Stimulated activated naive CD8-positive, alpha-beta T cell treated with anti-CD3 and anti-CD28 coated beads, Interleukin-15, amount 100 ng/mL, for 72 hours (primary cell): ENCODE measurements around the gene CREBBP.
A peak's percentile ranks its signal among the peaks of the same experiment; 100 is the strongest.

Experiments
- ATAC-seq: fragments of 150-1000 bp; cut with Tn5 transposase; 2 replicates; pipeline ENCODE4 v1.10.0; 2021; ENCODE audit warnings: mild to moderate bottlenecking, moderate library complexity
- DNase-seq, 2 donors: peaks; one replicate each; pipeline ENCODE4 v3.0.0; 2021 to 2022
- H3K27ac Mint-ChIP-seq, 2 donors: one replicate each; pipeline ENCODE4 v1.8.0; 2022; ENCODE audit warnings: mild to moderate bottlenecking in 2 of 2, mixed read lengths in 2 of 2, moderate library complexity in 2 of 2
- H3K27me3 Mint-ChIP-seq: one replicate; pipeline ENCODE4 v1.8.0; 2022; ENCODE audit warnings: mixed read lengths
- H3K4me1 Mint-ChIP-seq: one replicate; pipeline ENCODE4 v1.8.0; 2022; ENCODE audit warnings: mild to moderate bottlenecking, mixed read lengths
- H3K4me3 Mint-ChIP-seq, 2 donors: one replicate each; pipeline ENCODE4 v1.8.0; 2022; ENCODE audit warnings: mild to moderate bottlenecking in 2 of 2, mixed read lengths in 2 of 2, moderate library complexity in 1 of 2
- H3K9me3 Mint-ChIP-seq, 2 donors: one replicate each; pipeline ENCODE4 v1.8.0; 2022; ENCODE audit warnings: mixed read lengths in 2 of 2

Gene CREBBP

GRCh38 chr16:3783516-3783915 lies 97.0 kb downstream of the CREBBP start:
- Mint-ChIP-seq H3K27me3 (no peaks in the 10 kb centered on the region), H3K9me3 (no peaks in the 10 kb centered on the region), H3K4me3 (no peak overlapping the region), H3K4me1 (peaks cover 22% of the 10 kb centered on the region), H3K27ac (no peak overlapping the region)
- DNase-seq, result no peak
- no peak for ATAC-seq

- H3K4me3 Mint-ChIP-seq, result no peak overlapping the region
- DNase-seq (no peak), ATAC-seq (no peak)
- peaks cover 13% of the 10 kb centered on the region for H3K4me1 Mint-ChIP-seq
- H3K27me3 Mint-ChIP-seq, result no peaks in the 10 kb centered on the region
- no peak overlapping the region for H3K27ac Mint-ChIP-seq
- H3K9me3 Mint-ChIP-seq, result no peaks in the 10 kb centered on the region
These were observed 97.9 kb downstream of the CREBBP start for GRCh38 chr16:3782566-3782965.

GRCh38 chr16:3781421-3781820 lies 99.1 kb downstream of the CREBBP start:
- no peak overlapping the region for H3K4me3 Mint-ChIP-seq
- ATAC-seq, result peak; percentile 47
- H3K4me1 Mint-ChIP-seq, result peaks cover 13% of the 10 kb centered on the region
- DNase-seq, result no peak
- H3K9me3 Mint-ChIP-seq, result no peaks in the 10 kb centered on the region
- H3K27ac Mint-ChIP-seq, result no peak overlapping the region
- no peaks in the 10 kb centered on the region for H3K27me3 Mint-ChIP-seq

- H3K4me1 Mint-ChIP-seq, result peaks cover 13% of the 10 kb centered on the region
- ATAC-seq (peak; percentile 94), DNase-seq (peak in 1 of 2 donors; percentile 28)
- no peaks in the 10 kb centered on the region for H3K9me3 Mint-ChIP-seq
- H3K27ac Mint-ChIP-seq, result no peak overlapping the region
- no peak overlapping the region for H3K4me3 Mint-ChIP-seq
- H3K27me3 Mint-ChIP-seq, result no peaks in the 10 kb centered on the region
These were observed 99.9 kb downstream of the CREBBP start for GRCh38 chr16:3780570-3780969.

GRCh38 chr16:3776316-3776715 lies 104.2 kb downstream of the CREBBP start:
- H3K27me3 Mint-ChIP-seq, result no peaks in the 10 kb centered on the region
- H3K27ac Mint-ChIP-seq, result peak overlapping the region in 1 of 2 donors; percentile 27
- no peaks in the 10 kb centered on the region for H3K9me3 Mint-ChIP-seq
- ATAC-seq (no peak), DNase-seq (no peak)
- peaks cover 8% of the 10 kb centered on the region for H3K4me1 Mint-ChIP-seq
- H3K4me3 Mint-ChIP-seq, result no peak overlapping the region

GRCh38 chr16:3774819-3775218 lies 105.7 kb downstream of the CREBBP start:
- no peak for DNase-seq
- H3K27ac Mint-ChIP-seq, result peak overlapping the region in 1 of 2 donors; percentile 79
- no peak overlapping the region for H3K4me3 Mint-ChIP-seq
- H3K27me3 Mint-ChIP-seq, result no peaks in the 10 kb centered on the region
- no peaks in the 10 kb centered on the region for H3K9me3 Mint-ChIP-seq
- H3K4me1 Mint-ChIP-seq, result no peaks in the 10 kb centered on the region
- ATAC-seq, result no peak

GRCh38 chr16:3774156-3774767 lies 106.3 kb downstream of the CREBBP start:
- no peaks in the 10 kb centered on the region for H3K4me1 Mint-ChIP-seq
- no peak for DNase-seq
- H3K27me3 Mint-ChIP-seq, result no peaks in the 10 kb centered on the region
- H3K27ac Mint-ChIP-seq, result peak overlapping the region in 1 of 2 donors; percentile 79
- no peaks in the 10 kb centered on the region for H3K9me3 Mint-ChIP-seq
- no peak overlapping the region for H3K4me3 Mint-ChIP-seq
- no peak for ATAC-seq

- Mint-ChIP-seq H3K4me3 (no peak overlapping the region), H3K27me3 (no peaks in the 10 kb centered on the region), H3K4me1 (no peaks in the 10 kb centered on the region), H3K27ac (no peak overlapping the region), H3K9me3 (no peaks in the 10 kb centered on the region)
- DNase-seq, result no peak
- no peak for ATAC-seq
These were observed 106.8 kb downstream of the CREBBP start for GRCh38 chr16:3773663-3774062.

GRCh38 chr16:3771513-3771912 lies 109.0 kb downstream of the CREBBP start:
- no peak overlapping the region for H3K27ac Mint-ChIP-seq
- no peak for ATAC-seq
- DNase-seq, result no peak
- H3K4me1 Mint-ChIP-seq, result no peaks in the 10 kb centered on the region
- H3K4me3 Mint-ChIP-seq, result no peak overlapping the region
- no peaks in the 10 kb centered on the region for H3K27me3 Mint-ChIP-seq
- no peaks in the 10 kb centered on the region for H3K9me3 Mint-ChIP-seq

GRCh38 chr16:3770530-3770929 lies 110.0 kb downstream of the CREBBP start:
- Mint-ChIP-seq H3K9me3 (no peaks in the 10 kb centered on the region), H3K27me3 (no peaks in the 10 kb centered on the region), H3K27ac (no peak overlapping the region), H3K4me3 (peak overlapping the region in 1 of 2 donors; percentile 35), H3K4me1 (no peaks in the 10 kb centered on the region)
- no peak for DNase-seq
- no peak for ATAC-seq

- no peak for DNase-seq
- Mint-ChIP-seq H3K4me3 (no peak overlapping the region), H3K9me3 (no peaks in the 10 kb centered on the region), H3K27me3 (no peaks in the 10 kb centered on the region), H3K27ac (peak overlapping the region in 1 of 2 donors; percentile 19), H3K4me1 (no peaks in the 10 kb centered on the region)
- no peak for ATAC-seq
These were observed 110.6 kb downstream of the CREBBP start for GRCh38 chr16:3769942-3770341.

- no peak overlapping the region for H3K27ac Mint-ChIP-seq
These were observed 111.5 kb downstream of the CREBBP start for GRCh38 chr16:3769013-3769412.

GRCh38 chr16:3767333-3767986 lies 113.1 kb downstream of the CREBBP start:
- no peaks in the 10 kb centered on the region for H3K9me3 Mint-ChIP-seq
- ATAC-seq (no peak), DNase-seq (no peak)
- H3K4me1 Mint-ChIP-seq, result no peaks in the 10 kb centered on the region
- no peaks in the 10 kb centered on the region for H3K27me3 Mint-ChIP-seq
- no peak overlapping the region for H3K4me3 Mint-ChIP-seq
- H3K27ac Mint-ChIP-seq, result peak overlapping the region in 1 of 2 donors; percentile 71

More at GRCh38 chr16:3769013-3769412, 111.5 kb downstream of the CREBBP start:
- Mint-ChIP-seq H3K9me3 (no peaks in the 10 kb centered on the region), H3K27me3 (no peaks in the 10 kb centered on the region), H3K4me3 (no peak overlapping the region), H3K4me1 (no peaks in the 10 kb centered on the region)
- DNase-seq (no peak), ATAC-seq (no peak)

GRCh38 chr16:3766177-3766576 lies 114.3 kb downstream of the CREBBP start:
- H3K4me3 Mint-ChIP-seq, result no peak overlapping the region

GRCh38 chr16:3764409-3764808 lies 116.1 kb downstream of the CREBBP start:
- no peak for ATAC-seq
- Mint-ChIP-seq H3K9me3 (no peaks in the 10 kb centered on the region), H3K27me3 (no peaks in the 10 kb centered on the region), H3K4me3 (no peak overlapping the region), H3K4me1 (no peaks in the 10 kb centered on the region), H3K27ac (peak overlapping the region in 1 of 2 donors; percentile 76)
- DNase-seq, result no peak

More at GRCh38 chr16:3766177-3766576, 114.3 kb downstream of the CREBBP start:
- H3K27me3 Mint-ChIP-seq, result no peaks in the 10 kb centered on the region
- no peak overlapping the region for H3K27ac Mint-ChIP-seq
- H3K4me1 Mint-ChIP-seq, result no peaks in the 10 kb centered on the region
- no peaks in the 10 kb centered on the region for H3K9me3 Mint-ChIP-seq
- ATAC-seq (no peak), DNase-seq (no peak)

- no peak overlapping the region for H3K27ac Mint-ChIP-seq
- H3K4me1 Mint-ChIP-seq, result no peaks in the 10 kb centered on the region
- ATAC-seq (no peak), DNase-seq (no peak)
- no peaks in the 10 kb centered on the region for H3K27me3 Mint-ChIP-seq
- no peaks in the 10 kb centered on the region for H3K9me3 Mint-ChIP-seq
- H3K4me3 Mint-ChIP-seq, result no peak overlapping the region
These were observed 118.3 kb downstream of the CREBBP start for GRCh38 chr16:3762107-3762750.
